ENCODE data around the gene MYL6B.

GRCh38 chr12:56118688-56119357 lies 33.6 kb upstream of the MYL6B start:
- TF ChIP-seq, protein P1, sequence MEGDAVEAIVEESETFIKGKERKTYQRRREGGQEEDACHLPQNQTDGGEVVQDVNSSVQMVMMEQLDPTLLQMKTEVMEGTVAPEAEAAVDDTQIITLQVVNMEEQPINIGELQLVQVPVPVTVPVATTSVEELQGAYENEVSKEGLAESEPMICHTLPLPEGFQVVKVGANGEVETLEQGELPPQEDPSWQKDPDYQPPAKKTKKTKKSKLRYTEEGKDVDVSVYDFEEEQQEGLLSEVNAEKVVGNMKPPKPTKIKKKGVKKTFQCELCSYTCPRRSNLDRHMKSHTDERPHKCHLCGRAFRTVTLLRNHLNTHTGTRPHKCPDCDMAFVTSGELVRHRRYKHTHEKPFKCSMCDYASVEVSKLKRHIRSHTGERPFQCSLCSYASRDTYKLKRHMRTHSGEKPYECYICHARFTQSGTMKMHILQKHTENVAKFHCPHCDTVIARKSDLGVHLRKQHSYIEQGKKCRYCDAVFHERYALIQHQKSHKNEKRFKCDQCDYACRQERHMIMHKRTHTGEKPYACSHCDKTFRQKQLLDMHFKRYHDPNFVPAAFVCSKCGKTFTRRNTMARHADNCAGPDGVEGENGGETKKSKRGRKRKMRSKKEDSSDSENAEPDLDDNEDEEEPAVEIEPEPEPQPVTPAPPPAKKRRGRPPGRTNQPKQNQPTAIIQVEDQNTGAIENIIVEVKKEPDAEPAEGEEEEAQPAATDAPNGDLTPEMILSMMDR (conservative IDR thresholded peaks at IDR 0.05; ENCODE audit: low read length), result no peak
- no peak for TF ChIP-seq EZH2phosphoT487 (IDR thresholded peaks at IDR 0.05; ENCODE audit: borderline replicate concordance)
